Hepatocyte (in vitro differentiated cells): ENCODE measurements around the gene HPCAL1. TPM values are rescaled to one million over a fixed set of nuclear protein-coding genes. Genes with fewer than 3 reads are reported as not detected.

ENCODE experiments used
- DNase-seq: peaks from one replicate; pipeline ENCODE4 v3.0.0-alpha.2; 2016; ENCODE audit warnings: low spot score
- H2AFZ ChIP-seq: fragments of 200-600 bp; sonication (generic); 2 replicates; pipeline ENCODE4 v1.6.0; 2016; ENCODE audit warnings: antibody characterized with exemption, mild to moderate bottlenecking
- H3K27ac ChIP-seq: fragments of 200-600 bp; sonication (generic); 2 replicates; pipeline ENCODE4 v1.5.1; 2016; ENCODE audit warnings: mild to moderate bottlenecking
- H3K27me3 ChIP-seq: fragments of 200-600 bp; sonication (generic); 2 replicates; pipeline ENCODE4 v1.6.1; 2016
- H3K36me3 ChIP-seq: fragments of 200-600 bp; sonication (generic); replicated peaks from 2 replicates; pipeline ENCODE4 v1.5.1; 2016; ENCODE audit warnings: low read depth; ENCODE audit not compliant: insufficient read depth
- H3K4me1 ChIP-seq: fragments of 200-600 bp; sonication (generic); 2 replicates; pipeline ENCODE4 v1.5.1; 2016; ENCODE audit warnings: mild to moderate bottlenecking, moderate library complexity; ENCODE audit not compliant: insufficient read depth
- H3K4me2 ChIP-seq: fragments of 200-600 bp; sonication (generic); 2 replicates; pipeline ENCODE4 v1.6.0; 2016
- H3K4me3 ChIP-seq: fragments of 200-600 bp; sonication (generic); 2 replicates; pipeline ENCODE4 v1.5.1; 2016; ENCODE audit warnings: mild to moderate bottlenecking
- H3K79me2 ChIP-seq: fragments of 200-600 bp; sonication (generic); 2 replicates; pipeline ENCODE4 v1.6.0; 2017; ENCODE audit warnings: mild to moderate bottlenecking
- H3K9me2 ChIP-seq: fragments of 200-600 bp; sonication (generic); replicated peaks from 2 replicates; pipeline ENCODE4 v1.6.0; 2017; ENCODE audit warnings: mild to moderate bottlenecking; ENCODE audit not compliant: insufficient read depth
- H3K9me3 ChIP-seq: fragments of 200-600 bp; sonication (generic); 2 replicates; pipeline ENCODE4 v1.5.1; 2016; ENCODE audit warnings: low read depth, mild to moderate bottlenecking
- H4K20me1 ChIP-seq: fragments of 200-600 bp; sonication (generic); 2 replicates; pipeline ENCODE4 v1.6.0; 2016; ENCODE audit warnings: mild to moderate bottlenecking; ENCODE audit not compliant: insufficient read depth, poor library complexity, severe bottlenecking
- CTCF ChIP-seq: fragments of 200-600 bp; sonication (generic); IDR thresholded peaks from 2 replicates; pipeline ENCODE4 v1.5.1; 2016; ENCODE audit warnings: antibody characterized with exemption, mild to moderate bottlenecking; ENCODE audit not compliant: poor library complexity
- EZH2 ChIP-seq: fragments of 200-600 bp; sonication (generic); IDR thresholded peaks from 2 replicates; pipeline ENCODE4 v1.6.1; 2016; ENCODE audit warnings: antibody characterized with exemption, mild to moderate bottlenecking, borderline replicate concordance
- EZH2phosphoT487 ChIP-seq: fragments of 200-600 bp; sonication (generic); IDR thresholded peaks from one replicate; pipeline ENCODE4 v1.6.1; 2018; ENCODE audit warnings: antibody characterized with exemption, mild to moderate bottlenecking, low read depth, moderate library complexity; ENCODE audit not compliant: unreplicated experiment, severe bottlenecking
- WGBS: methylation state at CpG from one replicate; pipeline ENCODE4 v1.1.6; 2016; ENCODE audit warnings: low lambda C conversion rate; ENCODE audit errors: missing lambda C conversion rate; 5-methylcytosine and 5-hydroxymethylcytosine counted together
- polyA plus RNA-seq: library from polyadenylated mRNA; unstranded; fragments of >200 nt; fragmentation: Nextera tagmentation; extraction: Ambion mirVana; gene quantifications from 2 replicates; pipeline ENCODE4 v1.2.1, GENCODE V29; 2016
- total RNA-seq: library from RNA; depleted of rRNA; stranded (reverse); fragments of >200 nt; gene quantifications from 2 replicates; pipeline ENCODE4 v1.2.3, GENCODE V29; 2014

HPCAL1 gene
- total and polyA plus RNA-seq, 2 experiments from 2014 or later: 22.5 to 39.1 TPM

- Histone ChIP-seq H3K36me3 (no peaks in the 10 kb centered on the region), H3K27me3 (no peaks in the 10 kb centered on the region), H3K4me3 (no peak overlapping the region), H3K79me2 (peaks cover 16% of the 10 kb centered on the region), H3K9me3 (no peaks in the 10 kb centered on the region), H3K27ac (no peak overlapping the region), H3K4me2 (no peak overlapping the region), H3K4me1 (no peaks in the 10 kb centered on the region), H4K20me1 (no peaks in the 10 kb centered on the region), H2AFZ (no peak overlapping the region), H3K9me2 (no peaks in the 10 kb centered on the region)
- TF ChIP-seq EZH2phosphoT487 (no peak), EZH2 (no peak), CTCF (no peak)
- 82% methylated on average over 9 of the region's 9 CpGs for WGBS
- DNase-seq: no peak
Measured at GRCh38 chr2:10375570-10376281, 73.0 kb downstream of the HPCAL1 start.

- TF ChIP-seq CTCF (no peak), EZH2phosphoT487 (no peak), EZH2 (no peak)
- Histone ChIP-seq H3K4me1 (no peaks in the 10 kb centered on the region), H3K27me3 (no peaks in the 10 kb centered on the region), H3K79me2 (peaks cover 3% of the 10 kb centered on the region), H4K20me1 (no peaks in the 10 kb centered on the region), H2AFZ (no peak overlapping the region), H3K36me3 (no peaks in the 10 kb centered on the region), H3K4me2 (no peak overlapping the region), H3K9me3 (no peaks in the 10 kb centered on the region), H3K4me3 (no peak overlapping the region), H3K9me2 (no peaks in the 10 kb centered on the region), H3K27ac (no peak overlapping the region)
- 96% methylated on average over 15 of the region's 21 CpGs for WGBS
- no peak for DNase-seq
Measured at GRCh38 chr2:10377052-10377746, 74.5 kb downstream of the HPCAL1 start.

- H3K9me2 ChIP-seq: no peaks in the 10 kb centered on the region
- no peaks in the 10 kb centered on the region for H4K20me1 ChIP-seq
- no peak overlapping the region for H2AFZ ChIP-seq
- H3K27me3 ChIP-seq: no peaks in the 10 kb centered on the region
- 92% methylated on average over 12 of the region's 12 CpGs for WGBS
- TF ChIP-seq CTCF (no peak), EZH2 (no peak), EZH2phosphoT487 (no peak)
- no peak overlapping the region for H3K4me3 ChIP-seq
- no peak for DNase-seq
- peaks cover 2% of the 10 kb centered on the region for H3K4me1 ChIP-seq
- H3K36me3 ChIP-seq: no peaks in the 10 kb centered on the region
- no peak overlapping the region for H3K27ac ChIP-seq
- peaks cover 5% of the 10 kb centered on the region for H3K79me2 ChIP-seq
- H3K4me2 ChIP-seq: no peak overlapping the region
- H3K9me3 ChIP-seq: no peaks in the 10 kb centered on the region
Measured at GRCh38 chr2:10377747-10378085, 75.0 kb downstream of the HPCAL1 start.
